Mucosa of rectum (tissue), 2 donors: ENCODE data around the gene EVA1C.
"Not testable (repeated sequence)": the region's sequence is repeated elsewhere in the genome, so short reads cannot be mapped to it uniquely, and the experiment has no call there.

Experiments
- H3K27ac ChIP-seq, 2 donors: one replicate each; pipeline ENCODE4 v1.7.0; 2013; ENCODE audit warnings: inconsistent platforms in 2 of 2, low read depth in 2 of 2, low read length in 2 of 2
- H3K27me3 ChIP-seq, 2 donors: one replicate each; pipeline ENCODE4 v1.7.0; 2013; ENCODE audit warnings: low read length in 2 of 2; ENCODE audit not compliant: control insufficient read depth in 2 of 2, insufficient read depth in 2 of 2
- H3K36me3 ChIP-seq, 2 donors: one replicate each; pipeline ENCODE4 v1.7.0; 2013; ENCODE audit warnings: low read length in 2 of 2; ENCODE audit not compliant: control insufficient read depth in 2 of 2, insufficient read depth in 2 of 2
- H3K4me1 ChIP-seq, 2 donors: one replicate each; pipeline ENCODE4 v1.7.0; 2013; ENCODE audit warnings: low read length in 2 of 2, mild to moderate bottlenecking in 1 of 2; ENCODE audit not compliant: control insufficient read depth in 2 of 2, insufficient read depth in 2 of 2
- H3K4me3 ChIP-seq, 2 donors: one replicate each; pipeline ENCODE4 v1.7.0; 2013; ENCODE audit warnings: low read length in 2 of 2
- H3K9ac ChIP-seq, 2 donors: one replicate each; pipeline ENCODE4 v1.7.0; 2013; ENCODE audit warnings: low read length in 2 of 2, low read depth in 1 of 2, mild to moderate bottlenecking in 1 of 2
- H3K9me3 ChIP-seq, 2 donors: one replicate each; pipeline ENCODE4 v1.7.0; 2013; ENCODE audit warnings: low read length in 2 of 2; ENCODE audit not compliant: control insufficient read depth in 2 of 2
- donor health status: healthy.
- donor health status: Normal muscosa, but diverticular disease.

The EVA1C gene

DNA sequence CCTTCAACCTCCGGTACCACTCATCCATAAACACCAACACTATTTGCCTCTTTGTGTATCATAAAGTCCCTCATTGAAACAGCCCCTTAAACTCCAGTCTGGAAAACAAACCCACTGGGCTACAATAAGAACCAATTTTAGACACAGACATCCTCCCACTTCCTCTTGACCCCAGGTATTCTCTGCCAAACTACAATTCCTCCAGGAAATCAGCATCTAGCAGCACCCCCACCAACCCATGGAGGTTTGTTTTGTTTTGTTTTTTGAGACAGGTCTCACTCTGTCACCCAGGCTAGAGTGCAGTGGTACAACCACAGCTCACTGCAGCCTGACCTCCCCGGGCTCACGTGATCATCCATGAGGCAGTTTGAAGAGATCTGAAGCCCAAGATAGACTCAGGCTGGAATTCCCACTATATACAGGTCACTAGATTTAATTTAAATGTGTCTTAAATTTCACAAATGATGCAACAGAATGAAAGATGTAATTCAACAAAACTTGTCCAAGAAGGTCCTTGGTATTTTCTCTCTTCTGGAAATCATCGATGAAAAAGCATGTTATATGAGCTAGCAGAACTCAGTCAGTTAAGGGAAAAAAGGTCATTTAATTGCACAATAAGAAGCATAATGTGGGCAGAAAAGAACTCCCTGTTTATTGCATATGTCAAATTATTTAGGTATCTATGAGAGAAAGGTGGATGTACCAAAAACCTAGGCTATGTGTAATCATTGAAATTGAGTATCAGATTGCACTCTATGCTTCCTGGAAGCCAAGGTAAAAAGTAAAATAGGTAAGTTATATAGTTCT is 142.5 kb downstream of the EVA1C start:
- H3K4me1 ChIP-seq = no peaks in the 10 kb centered on the region

DNA sequence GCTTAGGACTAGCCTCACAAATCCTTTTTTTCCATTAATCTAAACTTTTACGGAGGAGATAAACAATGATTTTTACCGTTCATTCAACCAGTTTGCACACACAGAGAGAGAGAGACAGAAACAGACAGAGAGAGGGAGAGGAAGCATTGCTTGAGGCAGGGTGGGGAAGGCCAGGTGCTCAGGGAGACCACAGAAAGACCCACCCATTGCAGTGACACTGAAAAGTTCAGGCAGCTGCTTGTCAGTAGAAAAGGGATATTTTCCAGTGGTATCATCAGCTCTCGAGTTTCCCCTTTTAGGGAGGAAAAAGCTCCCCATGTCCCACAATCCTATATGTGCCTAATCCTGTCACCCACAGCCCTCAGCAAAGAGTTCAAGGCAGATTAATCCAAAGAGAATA is 145.6 kb downstream of the EVA1C start:
- Histone ChIP-seq H3K36me3 (no peaks in the 10 kb centered on the region), H3K9ac (no peak overlapping the region), H3K27me3 (no peaks in the 10 kb centered on the region), H3K9me3 (no peaks in the 10 kb centered on the region), H3K4me3 (no peak overlapping the region), H3K27ac (no peak overlapping the region), H3K4me1 (no peaks in the 10 kb centered on the region)

More for the DNA sequence above, 142.5 kb downstream of the EVA1C start:
- Histone ChIP-seq H3K4me3 (no peak overlapping the region), H3K9ac (no peak overlapping the region), H3K9me3 (no peaks in the 10 kb centered on the region), H3K27me3 (no peaks in the 10 kb centered on the region), H3K27ac (no peak overlapping the region), H3K36me3 (no peaks in the 10 kb centered on the region)

DNA sequence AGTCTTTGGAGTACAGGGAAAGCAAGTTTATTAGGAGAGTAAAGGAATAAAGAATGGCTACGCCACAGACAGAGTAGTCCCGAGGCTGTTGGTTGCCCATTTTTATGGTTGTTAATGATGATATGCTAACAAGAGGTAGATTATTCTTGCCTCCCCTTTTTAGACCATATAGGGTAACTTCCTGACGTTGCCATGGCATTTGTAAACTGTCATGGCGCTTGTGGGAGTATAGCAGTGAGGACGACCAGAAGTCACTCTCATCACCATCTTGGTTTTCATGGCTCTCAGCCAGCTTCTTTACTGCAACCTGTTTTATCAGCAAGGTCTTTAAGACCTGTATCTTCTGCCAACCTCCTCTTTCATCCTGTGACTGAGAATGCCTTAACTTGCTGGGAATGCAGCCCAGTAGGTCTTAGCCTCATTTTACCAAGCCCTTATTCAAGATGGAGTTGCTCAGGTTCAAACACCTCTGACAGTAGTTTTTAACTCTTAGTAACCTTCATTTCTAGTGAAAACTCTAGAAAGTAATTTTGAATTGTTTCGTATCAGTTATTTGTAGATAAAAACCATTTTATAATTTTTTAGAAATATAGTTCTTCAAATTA is 146.6 kb downstream of the EVA1C start:
- Histone ChIP-seq H3K4me3 (no peak overlapping the region), H3K27ac (no peak overlapping the region), H3K36me3 (no peaks in the 10 kb centered on the region), H3K4me1 (no peaks in the 10 kb centered on the region), H3K9ac (no peak overlapping the region), H3K9me3 (no peaks in the 10 kb centered on the region), H3K27me3 (no peaks in the 10 kb centered on the region)

DNA sequence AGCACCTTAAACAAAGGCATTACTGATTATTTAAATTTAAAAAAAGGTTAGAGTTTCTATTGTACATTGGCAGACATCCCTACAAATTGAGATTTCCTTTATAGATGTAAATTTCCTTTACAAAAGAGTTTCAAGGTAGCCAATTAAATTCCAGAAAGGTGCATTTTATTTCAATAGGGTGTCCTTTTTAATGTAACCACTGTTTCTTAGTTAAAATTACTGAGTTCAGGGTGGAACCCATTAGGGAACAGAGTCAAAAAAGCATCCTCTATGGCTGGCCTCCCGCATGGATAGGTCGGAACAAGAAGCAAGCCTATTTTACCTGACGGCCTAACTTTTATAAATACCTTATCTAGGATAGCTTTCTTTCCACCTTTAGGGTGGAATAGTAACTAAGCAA is 148.4 kb downstream of the EVA1C start:
- H3K9me3 ChIP-seq = no peaks in the 10 kb centered on the region
- no peaks in the 10 kb centered on the region for H3K4me1 ChIP-seq
- H3K27ac ChIP-seq = no peak overlapping the region
- H3K36me3 ChIP-seq = no peaks in the 10 kb centered on the region
- no peak overlapping the region for H3K9ac ChIP-seq
- H3K27me3 ChIP-seq = no peaks in the 10 kb centered on the region
- no peak overlapping the region for H3K4me3 ChIP-seq

DNA sequence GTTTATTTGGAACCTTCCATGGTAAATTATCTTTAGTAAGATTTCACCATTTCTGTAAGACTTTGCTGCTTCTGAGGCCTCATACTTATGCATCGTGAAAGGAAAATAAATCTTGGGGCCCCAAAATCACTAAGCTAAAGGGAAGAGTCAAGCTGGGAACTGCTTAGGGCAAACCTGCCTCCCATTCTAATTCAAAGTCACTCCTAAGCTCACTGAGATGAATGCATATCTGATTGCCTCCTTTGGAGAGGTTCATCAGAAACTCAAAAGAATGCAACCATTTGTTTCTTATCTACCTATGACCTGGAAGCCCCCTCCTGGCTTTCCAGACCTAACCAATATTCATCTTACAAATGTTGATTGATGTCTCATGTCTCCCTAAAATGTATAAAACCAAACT is 149.0 kb downstream of the EVA1C start:
- H3K36me3 ChIP-seq, H3K27ac ChIP-seq: not testable (repeated sequence)

DNA sequence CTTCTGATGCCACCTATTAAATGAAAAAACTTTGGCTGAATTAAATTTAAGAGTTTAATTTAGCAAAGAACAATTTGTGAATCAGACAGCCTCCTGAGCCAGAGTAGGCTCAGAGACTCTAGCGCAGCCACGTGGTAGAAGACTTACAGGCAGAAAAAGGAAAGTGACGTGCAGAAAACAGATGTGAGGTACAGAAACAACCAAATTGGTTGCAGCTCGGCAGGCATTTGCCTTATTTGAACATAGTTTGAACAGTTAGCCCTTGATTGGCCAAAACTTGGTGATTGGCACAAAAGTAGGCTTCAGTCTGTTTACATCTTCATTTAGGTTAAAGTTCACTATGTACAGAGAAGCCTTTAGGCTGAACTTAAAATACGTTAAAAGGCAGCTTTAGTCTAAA is 149.9 kb downstream of the EVA1C start:
- Histone ChIP-seq H3K36me3 (no peaks in the 10 kb centered on the region), H3K4me1 (no peaks in the 10 kb centered on the region), H3K9me3 (no peaks in the 10 kb centered on the region), H3K4me3 (no peak overlapping the region), H3K27ac (no peak overlapping the region), H3K9ac (no peak overlapping the region), H3K27me3 (no peaks in the 10 kb centered on the region)

More for the DNA sequence above, 149.0 kb downstream of the EVA1C start:
- H3K9me3 ChIP-seq, H3K4me1 ChIP-seq, H3K4me3 ChIP-seq, H3K9ac ChIP-seq, H3K27me3 ChIP-seq: not testable (repeated sequence)

DNA sequence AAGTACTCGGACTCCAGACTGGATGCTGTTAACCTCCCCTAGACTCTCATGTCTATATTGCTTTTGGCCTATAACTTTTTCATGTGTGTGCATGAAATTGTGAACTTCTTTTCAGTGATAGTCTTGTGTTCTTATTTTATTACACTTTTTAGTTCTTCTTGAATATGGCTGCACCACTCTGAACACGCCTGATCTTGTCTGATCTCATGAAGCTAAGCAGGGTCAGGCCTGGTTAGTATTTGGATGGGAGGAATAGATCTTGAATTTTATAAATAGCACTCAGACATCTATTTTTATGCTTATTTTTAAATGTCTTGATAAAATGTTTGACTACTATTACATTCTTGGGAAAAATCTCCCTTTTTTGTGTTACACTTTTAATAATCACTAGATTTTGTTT is 150.4 kb downstream of the EVA1C start:
- Histone ChIP-seq H3K4me1 (no peaks in the 10 kb centered on the region), H3K27me3 (no peaks in the 10 kb centered on the region), H3K9me3 (no peaks in the 10 kb centered on the region), H3K27ac (no peak overlapping the region), H3K36me3 (no peaks in the 10 kb centered on the region), H3K9ac (no peak overlapping the region), H3K4me3 (no peak overlapping the region)
